GM18517 (cell line): ENCODE data around the gene TEX11.
"Not testable (repeated sequence)": the region's sequence is repeated elsewhere in the genome, so short reads cannot be mapped to it uniquely, and the experiment has no call there.

Experiments
- ATAC-seq: cut with Tn5 transposase; IDR thresholded peaks from one replicate; pipeline ENCODE4 v1.9.1; 2021; ENCODE audit warnings: mild to moderate bottlenecking, moderate library complexity; ENCODE audit not compliant: unreplicated experiment

The TEX11 gene

GRCh38 chrX:70605352-70605751 lies 303.2 kb downstream of the TEX11 start:
- no peak for ATAC-seq

DNA sequence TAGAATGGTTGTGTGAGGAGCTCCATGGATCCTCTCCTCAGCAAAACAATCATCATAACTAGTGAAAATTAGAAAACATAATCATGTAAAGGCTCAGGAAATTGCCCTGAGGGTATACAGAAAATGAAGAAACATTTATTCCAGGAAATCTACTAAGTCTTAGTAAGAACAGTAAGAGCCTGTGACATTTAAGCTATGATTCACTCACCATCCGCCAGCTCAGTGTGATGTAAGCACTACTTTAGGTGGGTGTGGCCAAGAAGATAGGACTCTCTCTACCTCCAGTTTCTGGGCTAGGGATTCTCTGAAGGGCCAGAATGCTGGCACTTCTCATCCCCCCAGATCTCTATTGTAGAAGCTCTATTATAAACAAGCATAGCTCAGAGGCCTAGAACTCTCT lies 316.4 kb downstream of the TEX11 start:
- no peak for ATAC-seq

DNA sequence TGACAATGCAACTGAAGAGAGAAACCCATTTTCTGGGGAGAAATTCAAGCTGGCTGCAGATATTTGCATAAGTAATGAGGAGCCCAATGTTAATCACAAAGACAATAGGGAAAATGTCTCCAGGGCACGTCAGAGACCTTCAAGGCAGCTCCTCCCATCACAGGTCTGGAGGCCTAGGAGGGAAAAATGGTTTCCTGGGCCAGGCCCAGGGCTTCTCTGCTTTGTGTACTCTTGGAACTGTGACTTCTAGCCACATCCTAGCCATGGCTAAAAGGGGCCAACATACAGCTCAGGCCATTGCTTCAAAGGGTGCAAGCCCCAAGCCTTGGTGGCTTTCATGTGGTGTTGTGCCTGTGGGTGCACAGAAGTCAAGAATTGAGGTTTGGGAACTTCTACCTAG lies 321.4 kb downstream of the TEX11 start:
- ATAC-seq = not testable (repeated sequence)

DNA sequence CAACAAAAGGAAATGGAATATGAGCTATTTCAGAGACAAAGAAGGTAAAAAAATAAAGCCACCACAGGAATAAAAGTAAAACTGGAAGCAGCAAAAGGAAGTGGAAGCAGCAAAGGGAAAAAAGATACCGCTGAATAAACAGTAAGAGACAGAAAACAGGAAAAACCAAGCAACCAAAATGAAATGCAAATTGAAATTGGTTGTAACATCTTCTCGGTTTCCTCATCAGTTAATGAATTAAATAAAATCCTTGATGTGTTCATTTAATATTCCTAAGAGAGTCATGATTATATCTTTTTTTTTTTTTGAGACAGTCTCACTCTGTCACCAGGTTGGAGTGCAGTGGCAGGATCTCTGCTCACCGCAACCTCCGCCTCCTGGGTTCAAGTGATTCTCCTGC lies 331.1 kb downstream of the TEX11 start:
- no peak for ATAC-seq

DNA sequence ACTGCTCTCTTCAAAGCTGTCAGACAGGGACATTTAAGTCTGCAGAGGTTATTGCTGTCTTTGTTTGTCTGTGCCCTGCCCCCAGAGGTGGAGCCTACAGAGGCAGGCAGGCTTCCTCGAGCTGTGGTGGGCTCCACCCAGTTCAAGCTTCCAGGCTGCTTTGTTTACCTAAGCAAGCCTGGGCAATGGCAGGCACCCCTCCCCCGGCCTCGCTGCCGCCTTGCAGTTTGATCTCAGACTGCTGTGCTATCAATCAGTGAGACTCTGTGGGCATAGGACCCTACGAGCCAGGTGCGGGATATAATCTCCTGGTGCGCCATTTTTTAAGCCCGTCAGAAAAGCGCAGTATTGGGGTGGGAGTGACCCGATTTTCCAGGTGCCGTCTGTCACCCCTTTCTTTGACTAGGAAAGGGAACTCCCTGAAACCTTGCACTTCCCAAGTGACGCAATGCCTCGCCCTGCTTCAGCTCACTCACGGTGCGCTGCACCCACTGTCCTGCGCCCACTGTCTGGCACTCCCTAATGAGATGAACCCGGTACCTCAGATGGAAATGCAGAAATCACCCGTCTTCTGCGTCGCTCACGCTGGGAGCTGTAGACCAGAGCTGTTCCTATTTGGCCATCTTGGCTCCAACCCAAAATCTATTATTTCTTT lies 338.5 kb downstream of the TEX11 start:
- ATAC-seq = not testable (repeated sequence)

GRCh38 chrX:70554948-70555347 lies 353.6 kb downstream of the TEX11 start:
- no peak for ATAC-seq

DNA sequence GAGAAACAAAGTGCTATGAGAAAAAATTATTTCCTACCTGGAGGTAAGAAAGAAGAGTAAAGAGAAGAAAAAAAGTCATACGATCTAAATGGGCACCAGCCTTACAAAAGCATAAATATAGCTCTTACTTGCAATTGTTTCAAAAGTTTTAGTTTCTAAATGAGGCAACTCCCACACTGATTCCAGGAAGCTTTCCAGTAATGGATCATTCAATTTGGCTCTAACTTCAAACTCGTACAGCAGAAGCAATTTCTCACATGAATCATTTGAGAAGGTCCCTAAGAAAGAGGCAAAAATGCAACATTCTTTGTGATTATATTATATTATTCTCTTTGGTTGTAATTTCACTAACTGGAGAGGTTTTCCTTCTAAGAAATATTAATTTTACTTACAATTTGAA lies 354.0 kb downstream of the TEX11 start:
- no peak for ATAC-seq

DNA sequence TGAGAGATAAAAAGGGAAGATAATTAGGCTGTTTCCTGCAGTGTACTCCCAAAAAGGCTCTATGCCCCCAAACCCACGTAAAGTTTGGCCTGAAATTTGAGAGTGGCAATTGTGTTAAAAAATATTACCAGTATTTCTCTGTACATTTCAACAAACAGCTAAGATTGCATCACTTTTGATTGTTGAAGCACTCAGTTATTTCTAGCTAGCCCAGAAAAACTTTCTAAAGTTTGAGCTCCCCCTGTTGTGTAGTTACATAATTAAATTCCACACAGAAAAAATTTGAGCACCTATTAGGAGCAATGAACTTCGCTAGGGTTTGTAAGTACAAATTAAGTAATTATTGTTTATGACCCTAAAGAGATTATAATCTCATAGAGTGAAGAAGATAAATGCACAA lies 354.4 kb downstream of the TEX11 start:
- ATAC-seq = peak; percentile 25

- peak; percentile 92 for ATAC-seq
Observed at GRCh38 chrX:70553516-70553915, 355.0 kb downstream of the TEX11 start.

- ATAC-seq = no peak
Observed at GRCh38 chrX:70552130-70552704, 356.3 kb downstream of the TEX11 start.

- ATAC-seq = no peak
Observed at GRCh38 chrX:70549429-70549828, 359.1 kb downstream of the TEX11 start.

- no peak for ATAC-seq
Observed at GRCh38 chrX:70535198-70535597, 373.3 kb downstream of the TEX11 start.

DNA sequence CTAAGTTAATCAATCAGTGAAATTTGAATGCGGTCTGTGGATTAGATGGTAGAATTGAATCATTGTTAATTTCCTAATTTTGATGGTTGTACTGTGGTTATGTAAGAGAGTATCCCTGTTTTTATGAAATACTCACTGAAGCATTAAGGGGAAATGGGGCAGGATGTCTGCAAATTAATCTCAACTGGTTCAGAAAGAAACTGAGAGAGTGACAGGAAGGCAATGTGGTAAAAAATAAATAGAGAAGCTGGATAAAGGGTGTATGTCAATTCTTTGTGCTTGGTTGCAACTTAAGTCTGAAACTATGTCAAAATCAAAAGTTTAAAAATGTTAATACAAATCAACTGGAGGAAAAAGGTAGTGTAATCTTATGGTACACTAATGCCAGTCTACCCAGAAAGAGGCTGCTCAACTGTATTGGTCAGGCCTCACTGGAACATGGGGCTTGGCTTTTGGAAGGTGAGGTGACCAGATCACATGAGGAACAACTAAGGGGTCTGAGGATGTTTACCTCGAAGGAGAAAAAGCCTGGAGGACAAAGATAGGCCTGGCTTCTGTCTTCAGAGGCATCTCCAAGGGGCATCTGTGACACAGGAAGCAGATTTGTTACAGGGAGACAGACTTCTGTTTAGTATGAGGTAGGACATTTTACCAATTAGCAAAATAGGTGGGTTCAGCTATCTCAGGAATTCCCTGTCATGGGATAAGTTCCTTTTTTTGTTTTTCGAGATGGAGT lies 380.7 kb downstream of the TEX11 start:
- ATAC-seq = no peak

GRCh38 chrX:70527053-70527452 lies 381.5 kb downstream of the TEX11 start:
- ATAC-seq = no peak

GRCh38 chrX:70525733-70526132 lies 382.8 kb downstream of the TEX11 start:
- no peak for ATAC-seq

DNA sequence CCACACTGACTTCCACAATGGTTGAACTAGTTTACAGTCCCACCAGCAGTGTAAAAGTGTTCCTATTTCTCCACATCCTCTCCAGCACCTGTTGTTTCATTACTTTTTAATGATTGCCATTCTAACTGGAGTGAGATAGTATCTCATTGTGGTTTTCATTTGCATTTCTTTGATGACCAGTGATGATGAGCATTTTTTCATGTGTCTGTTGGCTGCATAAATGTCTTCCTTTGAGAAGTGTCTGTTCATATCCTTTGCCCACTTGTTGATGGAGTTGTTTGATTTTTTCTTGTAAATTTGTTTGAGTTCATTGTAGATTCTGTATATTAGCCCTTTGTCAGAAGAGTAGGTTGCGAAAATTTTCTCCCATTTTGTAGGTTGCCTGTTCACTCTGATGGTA lies 392.8 kb downstream of the TEX11 start:
- ATAC-seq = not testable (repeated sequence)

DNA sequence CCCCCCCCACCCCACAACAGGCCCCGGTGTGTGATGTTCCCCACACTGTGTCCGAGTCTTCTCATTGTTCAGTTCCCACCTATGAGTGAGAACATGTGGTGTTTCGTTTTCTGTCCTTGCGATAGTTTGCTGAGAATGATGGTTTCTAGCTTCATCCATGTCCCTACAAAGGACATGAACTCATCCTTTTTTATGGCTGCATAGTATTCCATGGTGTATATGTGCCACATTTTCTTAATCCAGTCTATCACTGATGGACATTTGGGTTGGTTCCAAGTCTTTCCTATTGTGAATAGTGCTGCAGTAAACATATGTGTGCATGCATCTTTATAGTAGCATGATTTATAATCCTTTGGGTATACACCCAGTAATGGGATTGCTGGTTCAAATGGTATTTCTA lies 393.2 kb downstream of the TEX11 start:
- ATAC-seq = not testable (repeated sequence)

- ATAC-seq = no peak
Observed at GRCh38 chrX:70509078-70509477, 399.4 kb downstream of the TEX11 start.

DNA sequence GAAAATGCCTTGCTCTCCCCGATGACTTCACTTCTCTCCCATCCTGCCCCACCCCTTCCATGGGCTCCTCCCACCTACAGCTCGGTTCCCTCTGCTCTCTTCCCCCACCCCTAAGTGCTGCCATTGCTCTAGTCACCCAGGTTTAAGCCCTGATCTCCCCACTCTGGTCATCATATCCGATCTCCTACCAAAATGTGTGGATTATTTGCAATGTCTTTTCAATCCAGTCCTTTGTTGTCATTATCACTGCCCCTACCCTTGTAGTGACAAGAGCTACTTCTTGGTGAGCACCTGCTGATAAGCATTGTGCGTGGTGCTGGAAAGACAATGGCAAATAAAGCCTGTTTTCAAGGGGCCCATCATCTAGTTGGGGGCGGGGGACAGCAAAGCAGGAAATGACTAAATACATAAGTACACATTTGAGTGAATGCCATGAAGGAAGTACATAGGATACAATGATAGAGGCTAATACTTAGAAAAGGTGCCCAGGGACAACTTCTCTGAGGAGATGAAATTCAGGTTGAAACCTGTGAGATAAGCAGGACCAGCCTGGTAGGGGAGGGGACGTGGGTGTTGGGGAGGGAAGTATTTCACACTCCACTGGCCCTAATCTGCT lies 400.1 kb downstream of the TEX11 start:
- ATAC-seq = peak; percentile 64

DNA sequence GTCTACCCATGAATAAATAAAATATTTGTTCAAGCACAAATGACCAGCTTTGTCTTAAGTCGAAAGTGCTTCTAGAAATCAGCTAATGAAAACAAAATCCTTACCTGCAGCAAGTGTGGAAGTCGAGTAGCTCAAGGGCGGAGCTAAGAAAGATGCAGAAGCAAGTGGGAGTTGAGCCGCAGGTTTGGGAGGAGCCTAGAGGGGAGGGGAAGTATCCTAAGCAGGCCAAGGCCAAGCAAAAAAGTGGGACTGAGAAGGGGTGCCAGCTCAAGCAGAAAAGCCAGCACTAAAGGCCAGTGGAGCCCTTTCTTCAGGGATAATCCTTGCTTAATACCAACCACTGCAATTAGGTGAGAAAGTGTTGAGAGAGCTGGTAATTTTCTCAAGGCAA lies 403.1 kb downstream of the TEX11 start:
- ATAC-seq = no peak

DNA sequence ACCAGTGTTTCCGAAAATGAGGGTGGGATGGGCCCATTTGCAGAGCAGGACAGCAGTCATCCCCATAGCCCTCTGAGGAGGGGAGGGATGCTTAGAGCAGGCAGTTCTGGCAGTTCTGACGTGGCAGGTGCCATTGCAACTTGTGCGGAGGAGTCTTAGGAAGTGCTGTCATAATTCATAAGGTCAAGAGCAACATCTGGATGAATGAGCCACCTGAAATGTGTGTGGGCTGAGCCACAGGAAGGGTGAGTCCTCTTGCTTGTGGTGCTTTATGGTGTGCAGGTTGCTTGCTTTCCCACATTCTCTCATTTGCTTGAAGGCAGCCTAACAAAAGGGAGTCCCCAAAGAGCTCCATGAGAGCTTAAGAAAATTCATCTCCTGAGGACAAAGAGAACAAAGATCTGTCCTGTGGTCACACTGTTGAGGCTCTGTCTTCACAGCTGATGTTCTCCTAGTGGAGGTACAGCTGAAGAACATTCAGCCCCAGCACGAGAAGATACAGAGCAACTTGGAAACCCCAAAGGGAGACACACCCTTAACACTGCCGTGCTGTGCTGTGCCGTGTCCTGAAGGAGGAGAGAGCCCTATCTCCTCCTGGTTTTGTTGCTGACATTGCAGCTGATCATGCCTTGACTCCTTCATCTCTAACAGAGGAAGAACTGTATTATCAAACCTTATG lies 403.6 kb downstream of the TEX11 start:
- ATAC-seq = no peak
